Uterus (tissue), 2 donors: ENCODE measurements around the gene KRTAP5-7.

Experiments used
- POLR2A ChIP-seq, 2 donors: fragments of 450-650 bp; IDR thresholded peaks; one replicate each; pipeline ENCODE4 v1.6.1; 2016; ENCODE audit warnings: antibody characterized with exemption in 2 of 2, mild to moderate bottlenecking in 1 of 2, moderate library complexity in 1 of 2
- TF ChIP-seq, protein P1 (sequence below), 4 experiments: fragments of 200-600 bp in 2 of 4; fragments of 450-650 bp in 2 of 4; sonication (generic) in 2 of 4; IDR thresholded peaks; one replicate each; pipeline ENCODE4 v1.5.1; 2016 to 2019; ENCODE audit warnings: antibody characterized with exemption in 4 of 4, mild to moderate bottlenecking in 2 of 4, moderate library complexity in 1 of 4

DNA sequence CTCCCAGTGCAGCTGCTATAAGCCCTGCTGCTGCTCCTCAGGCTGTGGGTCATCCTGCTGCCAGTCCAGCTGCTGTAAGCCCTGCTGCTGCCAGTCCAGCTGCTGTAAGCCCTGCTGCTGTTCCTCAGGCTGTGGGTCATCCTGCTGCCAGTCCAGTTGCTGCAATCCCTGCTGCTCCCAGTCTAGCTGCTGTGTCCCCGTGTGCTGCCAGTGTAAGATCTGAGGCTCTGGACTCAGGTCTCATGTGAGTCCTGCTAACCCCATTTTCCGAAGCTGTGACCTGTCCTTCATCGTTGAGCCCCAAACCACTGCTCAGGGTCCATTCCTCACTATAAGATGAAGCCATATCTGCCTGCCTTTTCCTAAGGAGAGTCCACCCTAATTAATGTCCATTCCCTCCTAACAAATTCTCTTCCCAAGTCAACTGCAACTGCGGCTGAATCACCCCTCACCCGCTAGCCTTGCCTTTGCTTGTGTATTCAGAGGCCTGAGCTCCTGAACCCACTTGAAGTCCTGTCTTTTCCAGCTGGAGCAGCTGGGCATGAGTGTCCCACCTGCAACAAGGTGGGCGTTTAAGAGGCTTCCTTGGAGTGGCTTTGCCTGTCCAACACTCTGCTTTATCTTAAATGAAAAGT is 626 bp downstream of the KRTAP5-7 start:
- no peak for TF ChIP-seq POLR2A (IDR thresholded peaks at IDR 0.05)
- TF ChIP-seq, protein P1, sequence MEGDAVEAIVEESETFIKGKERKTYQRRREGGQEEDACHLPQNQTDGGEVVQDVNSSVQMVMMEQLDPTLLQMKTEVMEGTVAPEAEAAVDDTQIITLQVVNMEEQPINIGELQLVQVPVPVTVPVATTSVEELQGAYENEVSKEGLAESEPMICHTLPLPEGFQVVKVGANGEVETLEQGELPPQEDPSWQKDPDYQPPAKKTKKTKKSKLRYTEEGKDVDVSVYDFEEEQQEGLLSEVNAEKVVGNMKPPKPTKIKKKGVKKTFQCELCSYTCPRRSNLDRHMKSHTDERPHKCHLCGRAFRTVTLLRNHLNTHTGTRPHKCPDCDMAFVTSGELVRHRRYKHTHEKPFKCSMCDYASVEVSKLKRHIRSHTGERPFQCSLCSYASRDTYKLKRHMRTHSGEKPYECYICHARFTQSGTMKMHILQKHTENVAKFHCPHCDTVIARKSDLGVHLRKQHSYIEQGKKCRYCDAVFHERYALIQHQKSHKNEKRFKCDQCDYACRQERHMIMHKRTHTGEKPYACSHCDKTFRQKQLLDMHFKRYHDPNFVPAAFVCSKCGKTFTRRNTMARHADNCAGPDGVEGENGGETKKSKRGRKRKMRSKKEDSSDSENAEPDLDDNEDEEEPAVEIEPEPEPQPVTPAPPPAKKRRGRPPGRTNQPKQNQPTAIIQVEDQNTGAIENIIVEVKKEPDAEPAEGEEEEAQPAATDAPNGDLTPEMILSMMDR (IDR thresholded peaks at IDR 0.05), result no peak
